Thyroid gland (tissue), 4 donors: ENCODE data around the gene LPP. TPM values are rescaled to one million over a fixed set of nuclear protein-coding genes. Genes with fewer than 3 reads are reported as not detected.

Experiments used
- DNase-seq, 2 donors: peaks; one replicate each; pipeline ENCODE4 v3.0.0-alpha.2; 2019
- H3K27ac ChIP-seq, 3 donors: fragments of 200-600 bp; sonication (generic); 1 replicate in 2 of 3; 2 replicates in 1 of 3; pipeline ENCODE4 v1.5.1; 2016 to 2019; ENCODE audit warnings: mild to moderate bottlenecking in 1 of 3, moderate library complexity in 1 of 3
- H3K27me3 ChIP-seq: fragments of 200-600 bp; sonication (generic); one replicate; pipeline ENCODE4 v1.5.1; 2019
- H3K36me3 ChIP-seq, 2 donors: fragments of 200-600 bp; sonication (generic); one replicate each; pipeline ENCODE4 v1.5.1; 2016 to 2019
- H3K4me1 ChIP-seq, 2 donors: fragments of 200-600 bp; sonication (generic); one replicate each; pipeline ENCODE4 v1.5.1; 2017 to 2019
- H3K4me3 ChIP-seq, 3 donors: fragments of 200-600 bp; sonication (generic); replicated peaks in 1 of 3; 1 replicate in 2 of 3; 2 replicates in 1 of 3; pipeline ENCODE4 v1.5.1; 2016; ENCODE audit warnings: mild to moderate bottlenecking in 1 of 3
- H3K9me3 ChIP-seq: fragments of 200-600 bp; sonication (generic); one replicate; pipeline ENCODE4 v1.5.1; 2017
- CTCF ChIP-seq, 6 experiments: fragments of 200-600 bp in 3 of 6; fragments of 450-650 bp in 3 of 6; sonication (generic) in 3 of 6; IDR thresholded peaks; one replicate each; pipeline ENCODE4 v1.5.1; 2016 to 2019; ENCODE audit warnings: antibody characterized with exemption in 6 of 6, mild to moderate bottlenecking in 2 of 6, inconsistent platforms in 1 of 6, moderate library complexity in 1 of 6
- POLR2A ChIP-seq, 2 donors: fragments of 450-650 bp; IDR thresholded peaks; one replicate each; pipeline ENCODE4 v1.6.1; 2017; ENCODE audit warnings: antibody characterized with exemption in 2 of 2, mild to moderate bottlenecking in 2 of 2, moderate library complexity in 1 of 2
- WGBS, 2 donors: methylation state at CpG; one replicate each; pipeline ENCODE4 v1.1.5; 2017; 5-methylcytosine and 5-hydroxymethylcytosine counted together
- intact Hi-C: fragments of 100-400 bp; cut with DNase I; formaldehyde crosslinking; loops from one replicate; pipeline ENCODE4 v1.15.1; 2023
- total RNA-seq, 4 donors: library from RNA; depleted of rRNA; stranded (reverse); fragments of >200 nt; gene quantifications; one replicate each; pipeline ENCODE4 v1.2.3, GENCODE V29; 2016

Gene LPP
- total RNA-seq, 4 donors from 2014 or later, result 79.0 to 141 (median 82.8) TPM

- no peaks in the 10 kb centered on the region for H3K4me1 ChIP-seq
- no peak for DNase-seq
- intact Hi-C loops, result no loop called here
- H3K27ac ChIP-seq, result no peak overlapping the region
- no peaks in the 10 kb centered on the region for H3K27me3 ChIP-seq
- no peak overlapping the region for H3K4me3 ChIP-seq
- 94 to 99% methylated on average over 3 of the region's 3 CpGs for WGBS, 2 donors
- no peaks in the 10 kb centered on the region for H3K9me3 ChIP-seq
- no peaks in the 10 kb centered on the region for H3K36me3 ChIP-seq
- TF ChIP-seq CTCF (IDR thresholded peaks at IDR 0.05), result no peak
- no peak for TF ChIP-seq POLR2A (IDR thresholded peaks at IDR 0.05)
These were observed 568.0 kb downstream of the LPP start for GRCh38 chr3:188721990-188722389.

GRCh38 chr3:188722963-188723362, 569.0 kb downstream of the LPP start:
- H3K4me1 ChIP-seq, result no peaks in the 10 kb centered on the region
- H3K36me3 ChIP-seq, result no peaks in the 10 kb centered on the region
- no peak for TF ChIP-seq POLR2A (IDR thresholded peaks at IDR 0.05)
- no peak for TF ChIP-seq CTCF (IDR thresholded peaks at IDR 0.05)
- intact Hi-C loops, result no loop called here
- H3K27ac ChIP-seq, result no peak overlapping the region
- H3K9me3 ChIP-seq, result no peaks in the 10 kb centered on the region
- H3K4me3 ChIP-seq, result no peak overlapping the region
- no peaks in the 10 kb centered on the region for H3K27me3 ChIP-seq
- DNase-seq, result no peak
- 88 to 93% methylated on average over 3 of the region's 3 CpGs for WGBS, 2 donors

- no peak for DNase-seq
- intact Hi-C loops, result no loop called here
- TF ChIP-seq POLR2A (IDR thresholded peaks at IDR 0.05), result no peak
- no peak for TF ChIP-seq CTCF (IDR thresholded peaks at IDR 0.05)
- H3K4me3 ChIP-seq, result no peak overlapping the region
- H3K36me3 ChIP-seq, result no peaks in the 10 kb centered on the region
- H3K27me3 ChIP-seq, result no peaks in the 10 kb centered on the region
- no peaks in the 10 kb centered on the region for H3K9me3 ChIP-seq
- WGBS, 2 donors, result 87 to 94% methylated on average over 2 of the region's 2 CpGs
- no peak overlapping the region for H3K27ac ChIP-seq
- H3K4me1 ChIP-seq, result no peaks in the 10 kb centered on the region
These were observed 573.1 kb downstream of the LPP start for GRCh38 chr3:188727052-188727451.

GRCh38 chr3:188728371-188728896, 574.5 kb downstream of the LPP start:
- intact Hi-C loops, result no loop called here
- no peaks in the 10 kb centered on the region for H3K27me3 ChIP-seq
- TF ChIP-seq POLR2A (IDR thresholded peaks at IDR 0.05), result no peak
- TF ChIP-seq CTCF (IDR thresholded peaks at IDR 0.05), result no peak
- no peak overlapping the region for H3K4me3 ChIP-seq
- no peaks in the 10 kb centered on the region for H3K36me3 ChIP-seq
- H3K4me1 ChIP-seq, result no peaks in the 10 kb centered on the region
- WGBS, 2 donors, result 0 to 56% methylated on average over 1 of the region's 1 CpG
- no peak overlapping the region for H3K27ac ChIP-seq
- H3K9me3 ChIP-seq, result no peaks in the 10 kb centered on the region
- no peak for DNase-seq

- intact Hi-C loops, result no loop called here
- TF ChIP-seq POLR2A (IDR thresholded peaks at IDR 0.05), result no peak
- no peak for TF ChIP-seq CTCF (IDR thresholded peaks at IDR 0.05)
- DNase-seq, result no peak
- H3K36me3 ChIP-seq, result no peaks in the 10 kb centered on the region
- no peak overlapping the region for H3K4me3 ChIP-seq
- no peaks in the 10 kb centered on the region for H3K27me3 ChIP-seq
- 92 to 96% methylated on average over 1 of the region's 1 CpG for WGBS, 2 donors
- no peaks in the 10 kb centered on the region for H3K4me1 ChIP-seq
- H3K9me3 ChIP-seq, result no peaks in the 10 kb centered on the region
- no peak overlapping the region for H3K27ac ChIP-seq
These were observed 575.5 kb downstream of the LPP start for GRCh38 chr3:188729422-188729821.
